ENCODE data around the gene BMPR1B.
"Not testable (repeated sequence)": the region's sequence is repeated elsewhere in the genome, so short reads cannot be mapped to it uniquely, and the experiment has no call there.

BMPR1B gene

GRCh38 chr4:95048296-95048695 lies 290.5 kb downstream of the BMPR1B start:
- no peak overlapping the region for H3K27ac Mint-ChIP-seq
- H3K36me3 Mint-ChIP-seq (ENCODE audit: low read depth), result no peaks in the 10 kb centered on the region
- intact Hi-C loops (cut with micrococcal nuclease), result no loop called here
- no peaks in the 10 kb centered on the region for H3K9me3 Mint-ChIP-seq
- H3K27me3 Mint-ChIP-seq, result no peaks in the 10 kb centered on the region
- H3K4me3 Mint-ChIP-seq, result no peak overlapping the region
- H3K4me1 Mint-ChIP-seq (ENCODE audit: low read depth), result no peaks in the 10 kb centered on the region

GRCh38 chr4:95049551-95050233 lies 291.9 kb downstream of the BMPR1B start:
- no peaks in the 10 kb centered on the region for H3K27me3 Mint-ChIP-seq
- H3K27ac Mint-ChIP-seq, result no peak overlapping the region
- H3K36me3 Mint-ChIP-seq (ENCODE audit: low read depth), result no peaks in the 10 kb centered on the region
- H3K9me3 Mint-ChIP-seq, result no peaks in the 10 kb centered on the region
- intact Hi-C loops (cut with micrococcal nuclease), result no loop called here
- H3K4me1 Mint-ChIP-seq (ENCODE audit: low read depth), result no peaks in the 10 kb centered on the region
- H3K4me3 Mint-ChIP-seq, result no peak overlapping the region

DNA sequence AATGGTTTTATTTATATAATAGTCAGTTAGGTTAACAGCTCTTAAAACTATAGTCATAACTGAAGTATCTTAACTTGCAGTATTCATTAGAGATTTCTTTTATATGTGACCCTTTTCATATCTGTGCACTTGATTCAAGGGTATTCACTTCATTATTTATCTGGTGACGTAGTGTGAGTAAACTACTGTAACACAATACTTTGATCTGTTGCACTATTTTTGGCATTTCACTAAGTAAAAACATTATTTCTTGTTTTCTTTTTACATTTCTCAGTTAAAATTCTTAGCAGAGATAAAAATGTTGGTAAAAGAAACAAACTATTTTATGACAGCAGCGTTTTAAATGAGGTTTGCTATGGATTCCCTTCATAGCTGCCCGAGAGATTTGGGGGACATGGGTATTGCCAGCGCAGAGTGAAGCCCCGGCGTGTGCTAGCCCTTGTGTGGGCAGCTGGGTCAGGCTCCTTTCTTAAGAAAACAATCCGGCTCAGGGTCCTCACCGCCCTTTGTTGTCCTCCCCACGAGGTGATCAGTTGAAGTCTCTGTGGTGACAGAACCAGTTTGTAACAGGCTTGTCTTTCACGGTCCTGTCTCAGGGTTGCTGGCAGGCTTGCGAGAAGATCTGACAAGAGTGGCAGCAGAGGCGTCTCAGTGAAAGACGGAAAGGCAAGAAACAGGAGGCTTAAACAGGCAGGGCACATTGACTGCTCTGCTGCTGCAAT lies 293.4 kb downstream of the BMPR1B start:
- no peaks in the 10 kb centered on the region for H3K36me3 Mint-ChIP-seq (ENCODE audit: low read depth)
- H3K4me1 Mint-ChIP-seq (ENCODE audit: low read depth), result no peaks in the 10 kb centered on the region
- H3K9me3 Mint-ChIP-seq, result no peaks in the 10 kb centered on the region
- H3K27me3 Mint-ChIP-seq, result no peaks in the 10 kb centered on the region
- no peak overlapping the region for H3K27ac Mint-ChIP-seq
- intact Hi-C loops (cut with micrococcal nuclease), result no loop called here
- no peak overlapping the region for H3K4me3 Mint-ChIP-seq

DNA sequence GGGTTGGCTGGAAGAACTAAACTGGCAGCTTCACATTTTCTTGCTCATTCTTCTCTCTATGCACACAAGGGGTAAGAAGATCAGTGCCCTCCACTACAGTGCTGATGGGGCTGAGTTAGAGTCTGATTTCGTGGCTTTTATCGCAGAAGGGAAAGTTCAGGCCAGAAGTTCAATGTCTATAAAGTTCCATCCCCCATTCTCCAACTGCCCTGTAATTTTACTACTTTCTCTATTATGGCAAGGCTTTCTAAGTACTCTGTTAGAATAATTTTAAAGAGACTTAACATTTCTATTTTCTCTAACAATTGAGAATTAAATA lies 293.9 kb downstream of the BMPR1B start:
- intact Hi-C loops (cut with micrococcal nuclease), result no loop called here
- Mint-ChIP-seq H3K27me3 (no peaks in the 10 kb centered on the region), H3K9me3 (no peaks in the 10 kb centered on the region), H3K36me3 (ENCODE audit: low read depth) (no peaks in the 10 kb centered on the region), H3K4me3 (no peak overlapping the region), H3K27ac (no peak overlapping the region), H3K4me1 (ENCODE audit: low read depth) (no peaks in the 10 kb centered on the region)

DNA sequence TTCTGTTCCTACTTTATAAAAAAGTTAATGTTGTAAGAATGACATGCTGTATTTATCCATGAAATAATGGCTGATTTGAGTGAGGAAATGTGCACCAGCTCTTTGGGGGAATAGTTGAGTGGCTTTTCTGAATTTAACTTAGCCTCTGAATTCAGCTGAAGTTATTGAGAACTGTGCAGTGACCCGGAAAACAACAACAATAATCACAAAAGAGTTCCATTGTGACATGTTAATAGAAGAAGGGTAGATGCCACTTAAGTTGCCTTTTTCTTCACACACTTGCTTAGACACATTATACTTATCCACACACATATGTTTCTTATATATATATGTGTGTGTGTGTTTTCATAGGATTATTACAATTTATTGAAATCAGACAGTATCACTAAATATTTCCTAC lies 301.2 kb downstream of the BMPR1B start:
- Mint-ChIP-seq H3K27me3 (no peaks in the 10 kb centered on the region), H3K9me3 (no peaks in the 10 kb centered on the region), H3K36me3 (ENCODE audit: low read depth) (no peaks in the 10 kb centered on the region), H3K4me3 (no peak overlapping the region), H3K4me1 (ENCODE audit: low read depth) (no peaks in the 10 kb centered on the region), H3K27ac (no peak overlapping the region)
- intact Hi-C loops (cut with micrococcal nuclease), result no loop called here

GRCh38 chr4:95059663-95060062 lies 301.9 kb downstream of the BMPR1B start:
- intact Hi-C loops (cut with micrococcal nuclease), result no loop called here
- Mint-ChIP-seq H3K9me3 (no peaks in the 10 kb centered on the region), H3K27me3 (no peaks in the 10 kb centered on the region), H3K36me3 (ENCODE audit: low read depth) (no peaks in the 10 kb centered on the region), H3K27ac (no peak overlapping the region), H3K4me1 (ENCODE audit: low read depth) (no peaks in the 10 kb centered on the region), H3K4me3 (no peak overlapping the region)

- Mint-ChIP-seq H3K27ac (no peak overlapping the region), H3K36me3 (ENCODE audit: low read depth) (no peaks in the 10 kb centered on the region), H3K9me3 (no peaks in the 10 kb centered on the region), H3K4me1 (ENCODE audit: low read depth) (no peaks in the 10 kb centered on the region), H3K27me3 (no peaks in the 10 kb centered on the region), H3K4me3 (no peak overlapping the region)
- intact Hi-C loops (cut with micrococcal nuclease), result no loop called here
These were observed 303.5 kb downstream of the BMPR1B start for GRCh38 chr4:95061220-95061619.

GRCh38 chr4:95061801-95062200 lies 304.0 kb downstream of the BMPR1B start:
- H3K27ac Mint-ChIP-seq; H3K9me3 Mint-ChIP-seq; intact Hi-C loops (cut with micrococcal nuclease); H3K4me1 Mint-ChIP-seq (ENCODE audit: low read depth); H3K36me3 Mint-ChIP-seq (ENCODE audit: low read depth); H3K4me3 Mint-ChIP-seq; H3K27me3 Mint-ChIP-seq: not testable (repeated sequence)

GRCh38 chr4:95066050-95066449 lies 308.3 kb downstream of the BMPR1B start:
- no peak overlapping the region for H3K4me3 Mint-ChIP-seq
- H3K36me3 Mint-ChIP-seq (ENCODE audit: low read depth), result no peaks in the 10 kb centered on the region
- intact Hi-C loops (cut with micrococcal nuclease), result no loop called here
- H3K27me3 Mint-ChIP-seq, result no peaks in the 10 kb centered on the region
- H3K27ac Mint-ChIP-seq, result no peak overlapping the region
- peaks cover 30% of the 10 kb centered on the region for H3K9me3 Mint-ChIP-seq
- no peaks in the 10 kb centered on the region for H3K4me1 Mint-ChIP-seq (ENCODE audit: low read depth)

GRCh38 chr4:95068401-95068800 lies 310.6 kb downstream of the BMPR1B start:
- peaks cover 30% of the 10 kb centered on the region for H3K9me3 Mint-ChIP-seq
- H3K36me3 Mint-ChIP-seq (ENCODE audit: low read depth), result no peaks in the 10 kb centered on the region
- H3K27me3 Mint-ChIP-seq, result no peaks in the 10 kb centered on the region
- H3K4me3 Mint-ChIP-seq, result no peak overlapping the region
- intact Hi-C loops (cut with micrococcal nuclease), result no loop called here
- H3K27ac Mint-ChIP-seq, result no peak overlapping the region
- no peaks in the 10 kb centered on the region for H3K4me1 Mint-ChIP-seq (ENCODE audit: low read depth)

GRCh38 chr4:95068818-95069478 lies 311.2 kb downstream of the BMPR1B start:
- H3K27me3 Mint-ChIP-seq, result no peaks in the 10 kb centered on the region
- no peaks in the 10 kb centered on the region for H3K4me1 Mint-ChIP-seq (ENCODE audit: low read depth)
- H3K27ac Mint-ChIP-seq, result no peak overlapping the region
- peaks cover 30% of the 10 kb centered on the region for H3K9me3 Mint-ChIP-seq
- no peaks in the 10 kb centered on the region for H3K36me3 Mint-ChIP-seq (ENCODE audit: low read depth)
- intact Hi-C loops (cut with micrococcal nuclease), result no loop called here
- H3K4me3 Mint-ChIP-seq, result no peak overlapping the region

DNA sequence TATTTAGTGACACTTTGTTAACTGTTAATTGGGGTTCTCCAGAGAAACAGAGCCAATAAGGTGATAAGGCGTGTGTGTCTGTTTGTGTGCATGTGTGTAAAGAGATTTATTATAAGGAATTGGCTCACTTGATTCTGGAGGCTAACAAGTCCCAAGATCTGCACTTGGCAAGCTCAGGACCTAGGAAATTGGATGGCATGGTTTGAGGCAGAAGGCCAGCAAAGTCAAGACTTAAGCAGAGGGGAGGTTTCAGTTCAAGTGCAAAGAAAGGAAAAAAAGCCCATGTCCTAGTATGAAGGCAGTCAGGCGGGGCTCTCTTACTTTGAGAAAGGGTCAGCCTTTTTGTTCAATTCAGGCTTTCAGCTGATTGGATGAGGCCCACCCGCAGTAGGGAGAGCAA lies 314.1 kb downstream of the BMPR1B start:
- Mint-ChIP-seq H3K36me3 (ENCODE audit: low read depth) (no peaks in the 10 kb centered on the region), H3K4me3 (no peak overlapping the region), H3K4me1 (ENCODE audit: low read depth) (no peaks in the 10 kb centered on the region), H3K9me3 (peaks cover 30% of the 10 kb centered on the region), H3K27ac (no peak overlapping the region), H3K27me3 (no peaks in the 10 kb centered on the region)
- intact Hi-C loops (cut with micrococcal nuclease), result no loop called here

DNA sequence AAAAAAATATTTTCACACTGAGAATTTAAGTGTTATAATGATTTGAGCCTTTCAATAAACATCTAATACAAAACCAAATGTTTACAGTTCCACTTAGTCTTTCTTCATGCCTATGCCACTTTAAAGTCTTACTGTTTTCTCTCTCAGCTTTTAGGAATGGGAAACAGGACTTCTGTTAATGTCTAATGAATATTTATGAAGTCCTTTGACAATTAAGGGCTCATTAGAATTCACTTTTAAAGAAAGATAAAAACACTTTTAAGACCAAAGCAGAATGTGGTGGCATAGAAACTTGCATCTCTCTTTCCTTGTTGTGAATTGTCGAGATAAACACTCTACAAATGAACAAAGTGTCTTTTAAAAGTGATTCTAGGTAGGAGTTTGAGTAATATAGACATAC lies 315.9 kb downstream of the BMPR1B start:
- H3K9me3 Mint-ChIP-seq, result peaks cover 17% of the 10 kb centered on the region
- H3K27ac Mint-ChIP-seq, result no peak overlapping the region
- H3K4me3 Mint-ChIP-seq, result no peak overlapping the region
- no peaks in the 10 kb centered on the region for H3K4me1 Mint-ChIP-seq (ENCODE audit: low read depth)
- intact Hi-C loops (cut with micrococcal nuclease), result no loop called here
- H3K36me3 Mint-ChIP-seq (ENCODE audit: low read depth), result no peaks in the 10 kb centered on the region
- no peaks in the 10 kb centered on the region for H3K27me3 Mint-ChIP-seq

GRCh38 chr4:95077864-95078263 lies 320.1 kb downstream of the BMPR1B start:
- intact Hi-C loops (cut with micrococcal nuclease), result no loop called here
- no peaks in the 10 kb centered on the region for H3K4me1 Mint-ChIP-seq (ENCODE audit: low read depth)
- H3K27ac Mint-ChIP-seq, result no peak overlapping the region
- no peak overlapping the region for H3K4me3 Mint-ChIP-seq
- no peaks in the 10 kb centered on the region for H3K27me3 Mint-ChIP-seq
- H3K9me3 Mint-ChIP-seq, result no peaks in the 10 kb centered on the region
- H3K36me3 Mint-ChIP-seq (ENCODE audit: low read depth), result no peaks in the 10 kb centered on the region

Measured in dendritic cell treated with granulocyte-macrophage colony-stimulating factor and Interleukin-4, amounts not matched to agents 40 ng/mL and 50 ng/mL, for 4 days (primary cell).